ENCODE measurements around the gene TRMT61A.

Gene TRMT61A

GRCh38 chr14:103533137-103533998, 4.4 kb downstream of the TRMT61A start:
- Histone ChIP-seq H3K36me3 (ENCODE audit: control insufficient read depth, low read length) (peaks cover 30% of the 10 kb centered on the region), H3K4me1 (ENCODE audit: control insufficient read depth, low read length) (peaks cover 19% of the 10 kb centered on the region)
- no peak for TF ChIP-seq EZH2phosphoT487 (IDR thresholded peaks at IDR 0.05; ENCODE audit: borderline replicate concordance, low read length)
- TF ChIP-seq, protein P1, sequence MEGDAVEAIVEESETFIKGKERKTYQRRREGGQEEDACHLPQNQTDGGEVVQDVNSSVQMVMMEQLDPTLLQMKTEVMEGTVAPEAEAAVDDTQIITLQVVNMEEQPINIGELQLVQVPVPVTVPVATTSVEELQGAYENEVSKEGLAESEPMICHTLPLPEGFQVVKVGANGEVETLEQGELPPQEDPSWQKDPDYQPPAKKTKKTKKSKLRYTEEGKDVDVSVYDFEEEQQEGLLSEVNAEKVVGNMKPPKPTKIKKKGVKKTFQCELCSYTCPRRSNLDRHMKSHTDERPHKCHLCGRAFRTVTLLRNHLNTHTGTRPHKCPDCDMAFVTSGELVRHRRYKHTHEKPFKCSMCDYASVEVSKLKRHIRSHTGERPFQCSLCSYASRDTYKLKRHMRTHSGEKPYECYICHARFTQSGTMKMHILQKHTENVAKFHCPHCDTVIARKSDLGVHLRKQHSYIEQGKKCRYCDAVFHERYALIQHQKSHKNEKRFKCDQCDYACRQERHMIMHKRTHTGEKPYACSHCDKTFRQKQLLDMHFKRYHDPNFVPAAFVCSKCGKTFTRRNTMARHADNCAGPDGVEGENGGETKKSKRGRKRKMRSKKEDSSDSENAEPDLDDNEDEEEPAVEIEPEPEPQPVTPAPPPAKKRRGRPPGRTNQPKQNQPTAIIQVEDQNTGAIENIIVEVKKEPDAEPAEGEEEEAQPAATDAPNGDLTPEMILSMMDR (IDR thresholded peaks at IDR 0.05; ENCODE audit: low read depth, low read length, poor library complexity, severe bottlenecking) = no peak

GRCh38 chr14:103533999-103534575, 5.1 kb downstream of the TRMT61A start:
- H3K4me2 ChIP-seq (ENCODE audit: low read length) = no peak overlapping the region
- no peaks in the 10 kb centered on the region for H3K9me3 ChIP-seq (ENCODE audit: control insufficient read depth, insufficient read depth, low read length)
- H3K36me3 ChIP-seq (ENCODE audit: control insufficient read depth, low read length) = peaks cover 30% of the 10 kb centered on the region
- H3F3A ChIP-seq (ENCODE audit: control insufficient read depth, insufficient read depth) = no peaks in the 10 kb centered on the region
- TF ChIP-seq, protein P1 (IDR thresholded peaks at IDR 0.05; ENCODE audit: low read depth, low read length, poor library complexity, severe bottlenecking) = no peak
- TF ChIP-seq EZH2phosphoT487 (IDR thresholded peaks at IDR 0.05; ENCODE audit: borderline replicate concordance, low read length) = no peak
- H3K27ac ChIP-seq (ENCODE audit: low read depth, low read length) = no peak overlapping the region
- no peak overlapping the region for H3K4me3 ChIP-seq (ENCODE audit: low read length)
- no peaks in the 10 kb centered on the region for H3K9me2 ChIP-seq (replicated peaks; ENCODE audit: control insufficient read depth, low read length)
- H3K4me1 ChIP-seq (ENCODE audit: control insufficient read depth, low read length) = peaks cover 16% of the 10 kb centered on the region
- peaks cover 32% of the 10 kb centered on the region for H3K79me2 ChIP-seq (ENCODE audit: control insufficient read depth, low read length)
- no peaks in the 10 kb centered on the region for H4K20me1 ChIP-seq (ENCODE audit: control insufficient read depth, insufficient read depth, low read depth, low read length)
- no peaks in the 10 kb centered on the region for H3K27me3 ChIP-seq (ENCODE audit: control insufficient read depth, low read length)

More at GRCh38 chr14:103533137-103533998, 4.4 kb downstream of the TRMT61A start:
- no peaks in the 10 kb centered on the region for H3F3A ChIP-seq (ENCODE audit: control insufficient read depth, insufficient read depth)
- no peak overlapping the region for H3K4me2 ChIP-seq (ENCODE audit: low read length)
- no peaks in the 10 kb centered on the region for H3K27me3 ChIP-seq (ENCODE audit: control insufficient read depth, low read length)
- peaks cover 38% of the 10 kb centered on the region for H3K79me2 ChIP-seq (ENCODE audit: control insufficient read depth, low read length)
- H3K4me3 ChIP-seq (ENCODE audit: low read length) = no peak overlapping the region
- H3K27ac ChIP-seq (ENCODE audit: low read depth, low read length) = no peak overlapping the region
- no peaks in the 10 kb centered on the region for H3K9me3 ChIP-seq (ENCODE audit: control insufficient read depth, insufficient read depth, low read length)
- H3K9me2 ChIP-seq (replicated peaks; ENCODE audit: control insufficient read depth, low read length) = no peaks in the 10 kb centered on the region
- no peaks in the 10 kb centered on the region for H4K20me1 ChIP-seq (ENCODE audit: control insufficient read depth, insufficient read depth, low read depth, low read length)

- H4K20me1 ChIP-seq (ENCODE audit: control insufficient read depth, insufficient read depth, low read depth, low read length) = no peaks in the 10 kb centered on the region
Observed at GRCh38 chr14:103534576-103535061, 5.6 kb downstream of the TRMT61A start.

More at GRCh38 chr14:103534576-103535061, 5.6 kb downstream of the TRMT61A start:
- Histone ChIP-seq H3K9me3 (ENCODE audit: control insufficient read depth, insufficient read depth, low read length) (no peaks in the 10 kb centered on the region), H3F3A (ENCODE audit: control insufficient read depth, insufficient read depth) (no peaks in the 10 kb centered on the region), H3K36me3 (ENCODE audit: control insufficient read depth, low read length) (peaks cover 30% of the 10 kb centered on the region), H3K79me2 (ENCODE audit: control insufficient read depth, low read length) (peaks cover 26% of the 10 kb centered on the region), H3K4me1 (ENCODE audit: control insufficient read depth, low read length) (peaks cover 16% of the 10 kb centered on the region), H3K27me3 (ENCODE audit: control insufficient read depth, low read length) (no peaks in the 10 kb centered on the region), H3K9me2 (replicated peaks; ENCODE audit: control insufficient read depth, low read length) (no peaks in the 10 kb centered on the region), H3K27ac (ENCODE audit: low read depth, low read length) (no peak overlapping the region), H3K4me3 (ENCODE audit: low read length) (no peak overlapping the region), H3K4me2 (ENCODE audit: low read length) (no peak overlapping the region)
- TF ChIP-seq, protein P1 (IDR thresholded peaks at IDR 0.05; ENCODE audit: low read depth, low read length, poor library complexity, severe bottlenecking) = no peak
- no peak for TF ChIP-seq EZH2phosphoT487 (IDR thresholded peaks at IDR 0.05; ENCODE audit: borderline replicate concordance, low read length)
